CD4-positive, alpha-beta memory T cell (primary cell): ENCODE data around the gene FOXA1. TPM values are rescaled to one million over a fixed set of nuclear protein-coding genes. Genes with fewer than 3 reads are reported as not detected.
"Not testable (repeated sequence)": the region's sequence is repeated elsewhere in the genome, so short reads cannot be mapped to it uniquely, and the experiment has no call there.

Experiments used
- CTCF ChIA-PET: fragments of 350-600 bp; sonication (Branson Sonifier 250); formaldehyde crosslinking; loops from one replicate; lab custom pipeline; 2021; ENCODE audit warnings: inconsistent platforms; ENCODE audit not compliant: partially characterized antibody; lab: Charles Lee
- POLR2A ChIA-PET: fragments of 350-600 bp; sonication (Branson Sonifier 250); formaldehyde crosslinking; loops from one replicate; lab custom pipeline; 2021; ENCODE audit not compliant: partially characterized antibody; lab: Charles Lee
- DNase-seq, 5 donors: peaks; one replicate each; pipeline versions ENCODE4 v3.0.0 to v3.0.0-alpha.2; 2020 to 2022; ENCODE audit warnings: mixed read lengths in 1 of 5
- H3K27ac ChIP-seq: one replicate; pipeline ENCODE4 v1.7.0; 2013; ENCODE audit warnings: low read depth, low read length
- H3K27me3 ChIP-seq: 2 replicates; pipeline ENCODE4 v1.7.0; 2013; ENCODE audit warnings: mild to moderate bottlenecking, low read length, moderate library complexity; ENCODE audit not compliant: insufficient read depth
- H3K36me3 ChIP-seq: 2 replicates; pipeline ENCODE4 v1.7.0; 2013; ENCODE audit warnings: mild to moderate bottlenecking, low read length, moderate library complexity; ENCODE audit not compliant: insufficient read depth
- H3K4me1 ChIP-seq: 2 replicates; pipeline ENCODE4 v1.7.0; 2013; ENCODE audit warnings: mild to moderate bottlenecking, low read length, moderate library complexity; ENCODE audit not compliant: insufficient read depth
- H3K4me3 ChIP-seq, 2 donors: one replicate each; pipeline ENCODE4 v1.7.0; 2013; ENCODE audit warnings: low read length in 2 of 2, mild to moderate bottlenecking in 1 of 2
- H3K9me3 ChIP-seq, 2 donors: one replicate each; pipeline ENCODE4 v1.7.0; 2013; ENCODE audit warnings: low read length in 2 of 2, control low read depth in 1 of 2; ENCODE audit not compliant: control insufficient read depth in 1 of 2
- H3K27ac Mint-ChIP-seq, 7 donors: one replicate each; pipeline ENCODE4 v1.8.0; 2020 to 2021; ENCODE audit warnings: mixed read lengths in 7 of 7, mild to moderate bottlenecking in 6 of 7, inconsistent platforms in 3 of 7, moderate library complexity in 3 of 7
- H3K27me3 Mint-ChIP-seq, 2 donors: one replicate each; pipeline ENCODE4 v1.8.0; 2020 to 2021; ENCODE audit warnings: mixed read lengths in 2 of 2
- H3K36me3 Mint-ChIP-seq, 2 donors: one replicate each; pipeline ENCODE4 v1.8.0; 2020 to 2021; ENCODE audit warnings: mixed read lengths in 2 of 2, inconsistent platforms in 1 of 2, mild to moderate bottlenecking in 1 of 2
- H3K4me1 Mint-ChIP-seq, 4 donors: one replicate each; pipeline ENCODE4 v1.8.0; 2020 to 2021; ENCODE audit warnings: mixed read lengths in 4 of 4, mild to moderate bottlenecking in 1 of 4
- H3K4me3 Mint-ChIP-seq, 8 donors: one replicate each; pipeline ENCODE4 v1.8.0; 2020 to 2021; ENCODE audit warnings: mixed read lengths in 8 of 8, mild to moderate bottlenecking in 7 of 8, moderate library complexity in 6 of 8, inconsistent platforms in 3 of 8
- H3K9me3 Mint-ChIP-seq, 8 donors: one replicate each; pipeline ENCODE4 v1.8.0; 2020 to 2021; ENCODE audit warnings: mixed read lengths in 8 of 8, mild to moderate bottlenecking in 5 of 8, inconsistent platforms in 3 of 8, moderate library complexity in 1 of 8
- intact Hi-C: fragments of 100-400 bp; cut with micrococcal nuclease; formaldehyde crosslinking; loops from one replicate; pipeline ENCODE4 v1.15.1; 2023
- polyA plus RNA-seq, 2 donors: library from polyadenylated mRNA; unstranded; fragments of 300-500 nt; fragmentation: Illumina TruSeq; gene quantifications; one replicate each; pipeline ENCODE4 v1.2.3, GENCODE V29; 2021
- total RNA-seq, 2 experiments: library from RNA; stranded (reverse); gene quantifications; one replicate each; pipeline ENCODE4 v1.2.3, GENCODE V29; 2021

FOXA1 gene
- total and polyA plus RNA-seq, 4 experiments from 2014 or later: not detected

- POLR2A ChIA-PET: no interaction called here
- Histone ChIP-seq H3K4me1 (no peaks in the 10 kb centered on the region), H3K36me3 (no peaks in the 10 kb centered on the region), H3K4me3 (no peak overlapping the region), H3K27me3 (no peaks in the 10 kb centered on the region), H3K9me3 (no peaks in the 10 kb centered on the region), H3K27ac (no peak overlapping the region)
- Mint-ChIP-seq H3K4me3 (no peak overlapping the region), H3K36me3 (no peaks in the 10 kb centered on the region), H3K27me3 (peaks cover 0 to 1% of the 10 kb centered on the region in 2 donors), H3K4me1 (no peaks in the 10 kb centered on the region), H3K27ac (no peak overlapping the region), H3K9me3 (peaks cover 0 to 2% (median 0%) of the 10 kb centered on the region in 8 donors)
- intact Hi-C loops: no loop called here
- DNase-seq: no peak
- CTCF ChIA-PET: no interaction called here
Measured at GRCh38 chr14:37563189-37563588, 31.9 kb downstream of the FOXA1 start.

- H3K36me3 Mint-ChIP-seq: peaks cover 0 to 3% of the 10 kb centered on the region in 2 donors
- Histone ChIP-seq H3K27me3 (no peaks in the 10 kb centered on the region), H3K27ac (no peak overlapping the region), H3K9me3 (no peaks in the 10 kb centered on the region), H3K4me3 (no peak overlapping the region), H3K36me3 (no peaks in the 10 kb centered on the region), H3K4me1 (no peaks in the 10 kb centered on the region)
- intact Hi-C loops: no loop called here
- H3K4me3 Mint-ChIP-seq: no peak overlapping the region
- CTCF ChIA-PET: no interaction called here
- H3K4me1 Mint-ChIP-seq: no peaks in the 10 kb centered on the region
- H3K9me3 Mint-ChIP-seq: peaks cover 0 to 16% (median 9%) of the 10 kb centered on the region in 8 donors
- POLR2A ChIA-PET: no interaction called here
- H3K27ac Mint-ChIP-seq: no peak overlapping the region
- peaks cover 0 to 1% of the 10 kb centered on the region in 2 donors for H3K27me3 Mint-ChIP-seq
- DNase-seq: no peak
Measured at GRCh38 chr14:37559386-37559785, 35.7 kb downstream of the FOXA1 start.

DNA sequence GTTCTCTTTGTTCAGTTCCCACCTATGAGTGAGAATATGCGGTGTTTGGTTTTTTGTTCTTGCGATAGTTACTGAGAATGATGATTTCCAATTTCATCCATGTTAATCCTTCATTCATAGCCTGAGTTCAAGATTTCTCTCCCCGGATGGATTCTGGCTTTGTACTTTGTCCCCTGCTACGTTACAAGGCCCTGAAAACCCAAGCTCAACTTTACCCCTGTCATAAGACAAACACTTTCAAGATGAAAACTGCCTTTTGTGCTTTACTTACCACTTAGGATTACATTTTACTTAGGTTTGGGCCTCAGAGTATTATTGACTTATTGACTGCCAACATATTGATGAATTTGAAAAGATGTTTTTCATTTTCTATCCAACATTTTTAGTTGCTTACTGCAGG, 36.3 kb downstream of the FOXA1 start:
- Mint-ChIP-seq H3K27me3 (peaks cover 0 to 1% of the 10 kb centered on the region in 2 donors), H3K36me3 (peaks cover 0 to 3% of the 10 kb centered on the region in 2 donors), H3K9me3 (peaks cover 0 to 21% (median 14%) of the 10 kb centered on the region in 8 donors), H3K4me1 (no peaks in the 10 kb centered on the region), H3K27ac (no peak overlapping the region), H3K4me3 (no peak overlapping the region)
- ChIA-PET CTCF (no interaction called here), POLR2A (no interaction called here)
- H3K9me3 ChIP-seq: peaks cover 0 to 3% of the 10 kb centered on the region in 2 donors
- no peaks in the 10 kb centered on the region for H3K27me3 ChIP-seq
- H3K36me3 ChIP-seq: no peaks in the 10 kb centered on the region
- no peaks in the 10 kb centered on the region for H3K4me1 ChIP-seq
- no peak overlapping the region for H3K27ac ChIP-seq
- intact Hi-C loops: no loop called here
- no peak for DNase-seq
- H3K4me3 ChIP-seq: no peak overlapping the region

DNA sequence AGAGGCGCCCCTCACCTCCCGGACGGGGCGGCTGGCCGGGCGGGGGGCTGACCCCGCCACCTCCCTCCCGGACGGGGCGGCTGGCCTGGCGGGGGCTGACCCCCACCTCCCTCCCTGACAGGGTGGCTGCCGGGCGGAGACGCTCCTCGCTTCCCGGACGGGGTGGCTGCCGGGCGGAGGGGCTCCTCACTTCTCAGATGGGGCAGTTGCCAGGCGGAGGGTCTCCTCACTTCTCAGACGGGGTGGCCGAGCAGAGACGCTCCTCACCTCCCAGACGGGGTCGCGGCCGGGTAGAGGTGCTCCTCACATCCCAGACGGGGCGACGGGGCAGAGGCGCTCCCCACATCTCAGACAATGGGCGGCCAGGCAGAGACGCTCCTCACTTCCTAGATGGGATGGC, 39.5 kb downstream of the FOXA1 start:
- H3K4me3 Mint-ChIP-seq, H3K27ac Mint-ChIP-seq, POLR2A ChIA-PET, CTCF ChIA-PET, H3K4me1 ChIP-seq, H3K4me1 Mint-ChIP-seq, H3K27me3 Mint-ChIP-seq, intact Hi-C loops, H3K27ac ChIP-seq, DNase-seq, H3K4me3 ChIP-seq, H3K9me3 ChIP-seq, H3K27me3 ChIP-seq, H3K36me3 Mint-ChIP-seq, H3K36me3 ChIP-seq: not testable (repeated sequence)
- peaks cover 0 to 28% (median 22%) of the 10 kb centered on the region in 8 donors for H3K9me3 Mint-ChIP-seq

DNA sequence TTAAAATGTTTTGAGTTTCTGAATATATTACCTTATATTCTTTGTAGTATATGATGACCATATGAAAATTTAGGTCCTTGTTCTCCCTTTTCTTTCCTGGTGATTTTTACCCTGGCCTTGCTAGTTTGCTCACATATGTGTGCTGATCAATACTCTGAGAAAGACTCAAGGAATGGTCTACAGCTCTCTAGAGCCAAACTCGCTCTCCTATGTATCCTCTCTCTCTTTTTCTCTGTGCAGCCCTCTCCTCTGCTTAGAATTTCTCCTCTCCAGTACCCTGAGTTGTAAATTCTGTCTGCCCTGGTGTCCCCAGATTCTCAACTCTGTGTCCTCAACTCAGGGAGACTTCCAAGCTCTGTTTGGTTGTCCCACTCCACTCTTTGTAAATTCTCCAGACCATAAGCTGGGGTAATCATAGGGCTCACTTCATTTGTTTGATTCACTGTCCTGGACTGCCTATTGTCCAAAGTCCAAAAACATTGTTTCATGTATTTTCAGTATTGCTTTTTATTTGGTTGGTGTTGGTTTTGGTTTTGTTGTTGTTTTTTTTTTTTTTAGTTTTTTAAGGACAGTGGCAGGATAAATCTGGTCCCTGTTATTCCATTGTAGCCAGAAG, 41.0 kb downstream of the FOXA1 start:
- Mint-ChIP-seq H3K4me3 (no peak overlapping the region), H3K4me1 (no peaks in the 10 kb centered on the region), H3K36me3 (peaks cover 0 to 3% of the 10 kb centered on the region in 2 donors), H3K27ac (no peak overlapping the region), H3K9me3 (peaks cover 0 to 28% (median 22%) of the 10 kb centered on the region in 8 donors), H3K27me3 (peaks cover 0 to 1% of the 10 kb centered on the region in 2 donors)
- intact Hi-C loops: no loop called here
- ChIA-PET CTCF (interaction anchor here (0.6 kb wide), 1 partner anchor 38 kb away, joined by 4 read pairs; no protein-coding TSS in a partner anchor), POLR2A (no interaction called here)
- Histone ChIP-seq H3K4me3 (no peak overlapping the region), H3K9me3 (peaks cover 0 to 3% of the 10 kb centered on the region in 2 donors), H3K4me1 (no peaks in the 10 kb centered on the region), H3K27ac (no peak overlapping the region), H3K27me3 (no peaks in the 10 kb centered on the region), H3K36me3 (no peaks in the 10 kb centered on the region)
- no peak for DNase-seq

DNA sequence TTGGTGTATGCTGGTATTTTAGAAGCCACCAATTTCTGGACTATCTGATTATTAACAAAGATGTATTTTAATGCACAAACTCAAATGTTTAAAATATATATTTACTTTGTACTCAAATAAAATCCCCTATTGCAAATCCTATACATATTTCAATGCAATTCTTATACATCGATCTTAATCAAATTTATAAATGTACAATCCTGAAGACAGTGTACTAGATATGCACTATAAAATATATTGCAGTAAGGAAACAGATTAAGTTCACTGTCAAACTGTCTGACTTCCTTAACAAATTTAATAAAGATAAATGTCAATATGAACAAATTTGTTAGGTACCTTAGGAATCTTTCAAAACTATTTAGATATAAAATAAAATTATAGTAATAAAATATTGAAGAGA, 43.9 kb downstream of the FOXA1 start:
- H3K27me3 Mint-ChIP-seq: no peaks in the 10 kb centered on the region

GRCh38 chr14:37550511-37550910, 44.5 kb downstream of the FOXA1 start:
- Histone ChIP-seq H3K27ac (no peak overlapping the region), H3K9me3 (peaks cover 0 to 3% of the 10 kb centered on the region in 2 donors), H3K4me1 (no peaks in the 10 kb centered on the region), H3K27me3 (no peaks in the 10 kb centered on the region), H3K36me3 (no peaks in the 10 kb centered on the region), H3K4me3 (no peak overlapping the region)
- no peaks in the 10 kb centered on the region for H3K36me3 Mint-ChIP-seq
- H3K9me3 Mint-ChIP-seq: peaks cover 0 to 16% (median 10%) of the 10 kb centered on the region in 8 donors
- DNase-seq: no peak
- H3K27me3 Mint-ChIP-seq: no peaks in the 10 kb centered on the region
- CTCF ChIA-PET: no interaction called here
- no peak overlapping the region for H3K27ac Mint-ChIP-seq
- intact Hi-C loops: no loop called here
- no peaks in the 10 kb centered on the region for H3K4me1 Mint-ChIP-seq
- POLR2A ChIA-PET: no interaction called here
- H3K4me3 Mint-ChIP-seq: no peak overlapping the region

More for the DNA sequence above, 43.9 kb downstream of the FOXA1 start:
- Mint-ChIP-seq H3K4me3 (no peak overlapping the region), H3K36me3 (no peaks in the 10 kb centered on the region), H3K27ac (no peak overlapping the region), H3K4me1 (no peaks in the 10 kb centered on the region), H3K9me3 (peaks cover 0 to 16% (median 11%) of the 10 kb centered on the region in 8 donors)
- ChIA-PET CTCF (no interaction called here), POLR2A (no interaction called here)
- peaks cover 0 to 3% of the 10 kb centered on the region in 2 donors for H3K9me3 ChIP-seq
- intact Hi-C loops: no loop called here
- no peak overlapping the region for H3K27ac ChIP-seq
- no peak overlapping the region for H3K4me3 ChIP-seq
- H3K27me3 ChIP-seq: no peaks in the 10 kb centered on the region
- no peak for DNase-seq
- no peaks in the 10 kb centered on the region for H3K4me1 ChIP-seq
- H3K36me3 ChIP-seq: no peaks in the 10 kb centered on the region
